Gastroesophageal sphincter (tissue), 4 donors: ENCODE measurements around the gene THSD7A. TPM values are rescaled to one million over a fixed set of nuclear protein-coding genes. Genes with fewer than 3 reads are reported as not detected.

Source experiments
- ATAC-seq: fragments of 150-250 bp; one replicate; pipeline ENCODE4 v1.9.1; 2016; ENCODE audit warnings: mild to moderate bottlenecking, moderate library complexity
- H3K27ac ChIP-seq, 4 donors: fragments of 200-600 bp; sonication (generic) in 3 of 4; 1 replicate in 3 of 4; 2 replicates in 1 of 4; pipeline ENCODE4 v1.5.1; 2016 to 2019
- H3K27me3 ChIP-seq: fragments of 200-600 bp; sonication (generic); one replicate; pipeline ENCODE4 v1.5.1; 2019
- H3K36me3 ChIP-seq, 2 donors: fragments of 200-600 bp; sonication (generic); one replicate each; pipeline ENCODE4 v1.5.1; 2019; ENCODE audit warnings: control low read depth in 1 of 2
- H3K4me1 ChIP-seq, 3 donors: fragments of 200-600 bp; sonication (generic); 1 replicate in 2 of 3; 2 replicates in 1 of 3; pipeline ENCODE4 v1.5.1; 2016 to 2019; ENCODE audit warnings: control low read depth in 2 of 3
- H3K4me3 ChIP-seq, 2 donors: fragments of 200-600 bp; sonication (generic); one replicate each; pipeline ENCODE4 v1.5.1; 2019; ENCODE audit warnings: mild to moderate bottlenecking in 1 of 2, moderate library complexity in 1 of 2
- H3K9me3 ChIP-seq, 3 donors: fragments of 200-600 bp; sonication (generic); one replicate each; pipeline ENCODE4 v1.5.1; 2017 to 2019; ENCODE audit warnings: control low read depth in 2 of 3
- CTCF ChIP-seq, 4 experiments: fragments of 200-600 bp in 2 of 4; fragments of 450-650 bp in 2 of 4; sonication (generic) in 1 of 4; IDR thresholded peaks; one replicate each; pipeline ENCODE4 v1.5.1; 2017 to 2019; ENCODE audit warnings: antibody characterized with exemption in 4 of 4, mild to moderate bottlenecking in 2 of 4, moderate library complexity in 2 of 4
- EP300 ChIP-seq: sonication (generic); formaldehyde crosslinking; IDR thresholded peaks from one replicate; pipeline ENCODE4 v1.6.1; 2017; ENCODE audit warnings: antibody characterized with exemption, mild to moderate bottlenecking
- POLR2A ChIP-seq, 2 donors: fragments of 450-650 bp; IDR thresholded peaks; one replicate each; pipeline ENCODE4 v1.6.1; 2017; ENCODE audit warnings: antibody characterized with exemption in 2 of 2, mild to moderate bottlenecking in 2 of 2, moderate library complexity in 1 of 2
- POLR2AphosphoS5 ChIP-seq: sonication (generic); formaldehyde crosslinking; IDR thresholded peaks from one replicate; pipeline ENCODE4 v1.6.1; 2017; ENCODE audit warnings: antibody characterized with exemption
- WGBS, 2 donors: methylation state at CpG; one replicate each; pipeline ENCODE4 v1.1.5; 2018; ENCODE audit warnings: low coverage in 1 of 2; 5-methylcytosine and 5-hydroxymethylcytosine counted together
- total RNA-seq, 4 donors: library from RNA; depleted of rRNA; stranded (reverse); fragments of >200 nt; gene quantifications; one replicate each; pipeline ENCODE4 v1.1.0, GENCODE V29; 2016

Gene THSD7A
- total RNA-seq, 4 donors from 2014 or later: 2.9 to 6.2 (median 3.9) TPM

GRCh38 chr7:11742496-11742895 lies 89.5 kb downstream of the THSD7A start:
- TF ChIP-seq POLR2A (IDR thresholded peaks at IDR 0.05): no peak
- no peak for TF ChIP-seq POLR2AphosphoS5
- no peak for TF ChIP-seq CTCF (IDR thresholded peaks at IDR 0.05)

GRCh38 chr7:11737723-11738122 lies 94.3 kb downstream of the THSD7A start:
- Histone ChIP-seq H3K9me3 (no peaks in the 10 kb centered on the region), H3K27me3 (no peaks in the 10 kb centered on the region), H3K4me3 (no peak overlapping the region), H3K27ac (no peak overlapping the region), H3K36me3 (no peaks in the 10 kb centered on the region), H3K4me1 (no peaks in the 10 kb centered on the region)
- no peak for TF ChIP-seq POLR2A (IDR thresholded peaks at IDR 0.05)
- TF ChIP-seq CTCF (IDR thresholded peaks at IDR 0.05): no peak
- no peak for TF ChIP-seq POLR2AphosphoS5
- TF ChIP-seq EP300: no peak
- ATAC-seq: no peak

More at GRCh38 chr7:11742496-11742895, 89.5 kb downstream of the THSD7A start:
- Histone ChIP-seq H3K4me3 (no peak overlapping the region), H3K36me3 (no peaks in the 10 kb centered on the region), H3K27me3 (no peaks in the 10 kb centered on the region), H3K4me1 (no peaks in the 10 kb centered on the region), H3K27ac (no peak overlapping the region), H3K9me3 (no peaks in the 10 kb centered on the region)
- 9 to 25% methylated on average over 1 of the region's 1 CpG for WGBS, 2 donors
- ATAC-seq: no peak

DNA sequence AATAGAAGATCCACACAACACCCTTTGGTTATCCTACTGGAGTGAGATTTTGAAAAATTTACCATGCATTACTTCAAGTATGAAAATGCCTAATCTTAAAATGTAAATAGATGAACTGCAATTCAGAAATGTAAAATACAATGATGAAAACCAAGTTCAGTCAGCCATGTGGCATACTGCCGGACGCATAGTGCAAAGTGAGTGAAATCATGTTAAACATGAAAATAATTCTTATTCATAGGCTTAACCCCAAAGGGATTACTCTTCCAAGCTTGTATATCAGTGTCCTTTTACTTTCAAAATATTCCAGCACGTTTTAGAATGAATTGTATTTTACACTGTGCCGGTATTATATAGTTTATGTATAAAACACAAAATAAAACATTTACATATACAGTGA lies 99.8 kb downstream of the THSD7A start:
- ATAC-seq: no peak
- Histone ChIP-seq H3K36me3 (no peaks in the 10 kb centered on the region), H3K4me3 (no peak overlapping the region), H3K9me3 (no peaks in the 10 kb centered on the region), H3K4me1 (no peaks in the 10 kb centered on the region), H3K27ac (no peak overlapping the region), H3K27me3 (no peaks in the 10 kb centered on the region)
- TF ChIP-seq POLR2AphosphoS5 (no peak), POLR2A (IDR thresholded peaks at IDR 0.05) (no peak), EP300 (no peak), CTCF (IDR thresholded peaks at IDR 0.05) (no peak)
- WGBS, 2 donors: 68% methylated on average over 4 of the region's 4 CpGs

DNA sequence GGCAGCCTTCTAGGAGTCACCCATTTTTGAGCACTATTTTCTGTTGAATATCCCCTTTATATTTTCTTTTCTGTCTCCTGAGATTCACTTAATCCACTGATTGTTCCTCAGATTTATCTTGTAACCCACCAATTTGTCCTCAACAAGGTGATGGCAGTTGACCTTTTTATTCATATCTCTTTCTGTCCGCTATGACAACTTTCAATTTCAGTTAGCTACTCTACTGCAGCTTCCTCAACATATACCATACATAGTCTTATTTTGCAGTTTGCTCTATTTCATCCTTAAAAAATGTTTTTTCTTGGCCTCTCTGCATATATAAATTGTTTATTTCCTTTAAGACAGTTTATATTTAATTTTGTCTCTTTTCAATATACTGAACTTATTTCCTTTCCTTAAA lies 101.3 kb downstream of the THSD7A start:
- H3K27me3 ChIP-seq: no peaks in the 10 kb centered on the region
- no peak overlapping the region for H3K27ac ChIP-seq
- H3K36me3 ChIP-seq: no peaks in the 10 kb centered on the region
- no peak overlapping the region for H3K4me3 ChIP-seq
- ATAC-seq: no peak
- no peaks in the 10 kb centered on the region for H3K9me3 ChIP-seq
- TF ChIP-seq EP300 (no peak), POLR2A (IDR thresholded peaks at IDR 0.05) (no peak), POLR2AphosphoS5 (no peak), CTCF (IDR thresholded peaks at IDR 0.05) (no peak)
- WGBS, 2 donors: 100% methylated on average over 1 of the region's 1 CpG
- H3K4me1 ChIP-seq: peaks cover 0 to 12% (median 0%) of the 10 kb centered on the region in 3 donors

DNA sequence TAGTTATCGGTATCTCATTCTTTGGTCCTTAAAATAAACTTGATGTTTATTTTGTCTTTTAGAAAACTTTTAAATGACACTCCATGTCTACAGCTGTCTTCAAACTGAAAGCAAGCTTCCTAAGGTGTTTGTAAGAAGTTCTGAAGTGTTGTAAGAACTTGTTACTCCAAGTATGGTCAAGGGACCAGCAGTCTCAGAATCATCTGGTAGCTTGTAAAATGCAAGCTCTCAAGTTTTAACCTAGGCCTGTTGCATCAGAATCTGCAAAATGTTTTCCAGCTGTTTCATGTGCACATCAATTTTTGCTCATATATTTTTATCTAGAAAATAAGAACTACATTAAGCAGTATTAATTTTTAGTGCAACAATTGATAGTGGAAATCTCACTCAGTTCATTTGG lies 104.1 kb downstream of the THSD7A start:
- Histone ChIP-seq H3K4me3 (no peak overlapping the region), H3K27me3 (no peaks in the 10 kb centered on the region), H3K27ac (no peak overlapping the region), H3K36me3 (no peaks in the 10 kb centered on the region), H3K4me1 (peaks cover 0 to 12% (median 0%) of the 10 kb centered on the region in 3 donors), H3K9me3 (no peaks in the 10 kb centered on the region)
- 89 to 100% methylated on average over 1 of the region's 1 CpG for WGBS, 2 donors
- TF ChIP-seq POLR2A (IDR thresholded peaks at IDR 0.05): no peak
- TF ChIP-seq EP300: no peak
- no peak for TF ChIP-seq CTCF (IDR thresholded peaks at IDR 0.05)
- TF ChIP-seq POLR2AphosphoS5: no peak
- ATAC-seq: no peak
